Neural crest cell (in vitro differentiated cells): ENCODE results near the gene CHRDL2. TPM values are rescaled to one million over a fixed set of nuclear protein-coding genes. Genes with fewer than 3 reads are reported as not detected.
A peak's percentile ranks its signal among the peaks of the same experiment; 100 is the strongest.

ENCODE experiments used
- DNase-seq: peaks from one replicate; pipeline ENCODE4 v3.0.0; 2021; ENCODE audit warnings: low read depth, mixed read lengths, low spot score
- H3K27ac Mint-ChIP-seq: one replicate; pipeline ENCODE4 v1.8.0; 2021; ENCODE audit warnings: mild to moderate bottlenecking, mixed read lengths; ENCODE audit not compliant: unreplicated experiment
- H3K27me3 Mint-ChIP-seq: 2 replicates; pipeline ENCODE4 v1.8.0; 2021; ENCODE audit warnings: low read depth, mild to moderate bottlenecking, mixed read lengths
- H3K36me3 Mint-ChIP-seq: 2 replicates; pipeline ENCODE4 v1.8.0; 2021; ENCODE audit warnings: low read depth, mild to moderate bottlenecking, mixed read lengths
- H3K4me1 Mint-ChIP-seq: 2 replicates; pipeline ENCODE4 v1.8.0; 2021; ENCODE audit warnings: mixed read lengths
- H3K4me3 Mint-ChIP-seq: one replicate; pipeline ENCODE4 v1.8.0; 2021; ENCODE audit warnings: mild to moderate bottlenecking, mixed read lengths
- H3K9me3 Mint-ChIP-seq: 2 replicates; pipeline ENCODE4 v1.8.0; 2021; ENCODE audit warnings: mixed read lengths
- CTCF ChIP-seq: fragments of 200-600 bp; sonication (generic); conservative IDR thresholded peaks from 2 replicates; pipeline ENCODE4 v1.5.0; 2021; ENCODE audit warnings: antibody characterized with exemption, mild to moderate bottlenecking
- total RNA-seq: library from RNA; stranded (reverse); gene quantifications from 2 replicates; pipeline ENCODE4 v1.2.1, GENCODE V29; 2021

The CHRDL2 gene
- total RNA-seq, 1 donor from 2014 or later = 0.35 TPM

DNA sequence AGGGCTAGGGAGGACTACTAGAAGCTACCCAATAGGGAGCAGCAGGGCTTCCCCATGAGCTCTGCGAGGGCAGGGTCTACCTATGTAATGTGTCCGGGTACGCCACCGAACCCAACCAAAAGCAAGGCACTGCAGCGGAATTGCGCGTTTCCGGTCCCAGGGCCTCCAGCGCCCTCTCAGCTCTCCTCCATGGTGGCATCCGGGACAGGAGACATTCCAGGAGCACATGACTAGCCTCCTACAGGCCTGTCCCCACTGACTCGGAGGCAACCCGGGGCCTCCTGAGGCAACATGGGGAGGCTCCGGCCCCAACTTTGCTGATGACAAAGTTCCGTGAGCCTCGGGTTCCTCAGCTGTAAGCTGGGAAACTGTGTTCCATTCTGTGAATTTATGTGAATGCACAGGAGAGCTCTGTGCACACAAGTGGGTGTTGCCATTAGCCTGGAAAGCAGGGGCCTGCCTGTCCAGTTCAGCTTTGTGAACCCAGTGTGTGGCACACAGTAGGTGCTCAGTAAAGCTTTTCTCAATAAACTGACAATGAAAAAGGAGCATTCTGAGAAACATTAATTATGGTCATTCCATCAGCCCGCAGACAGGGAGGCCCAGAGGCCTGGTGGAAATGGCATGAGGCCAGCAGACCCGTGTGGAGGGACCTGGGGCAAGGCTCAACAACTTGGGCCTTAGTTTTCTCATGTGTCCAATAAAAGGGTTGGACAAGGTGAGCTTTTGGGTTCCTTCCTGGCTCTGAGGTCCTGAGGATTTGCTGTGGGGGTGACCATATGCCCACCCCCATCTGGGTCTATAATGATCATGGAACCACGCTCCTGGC lies 50.3 kb downstream of the CHRDL2 start:
- Mint-ChIP-seq H3K27ac (peak overlapping the region; percentile 60), H3K9me3 (no peaks in the 10 kb centered on the region), H3K4me1 (no peaks in the 10 kb centered on the region), H3K4me3 (no peak overlapping the region), H3K27me3 (no peaks in the 10 kb centered on the region), H3K36me3 (no peaks in the 10 kb centered on the region)
- TF ChIP-seq CTCF = no peak
- DNase-seq = no peak

DNA sequence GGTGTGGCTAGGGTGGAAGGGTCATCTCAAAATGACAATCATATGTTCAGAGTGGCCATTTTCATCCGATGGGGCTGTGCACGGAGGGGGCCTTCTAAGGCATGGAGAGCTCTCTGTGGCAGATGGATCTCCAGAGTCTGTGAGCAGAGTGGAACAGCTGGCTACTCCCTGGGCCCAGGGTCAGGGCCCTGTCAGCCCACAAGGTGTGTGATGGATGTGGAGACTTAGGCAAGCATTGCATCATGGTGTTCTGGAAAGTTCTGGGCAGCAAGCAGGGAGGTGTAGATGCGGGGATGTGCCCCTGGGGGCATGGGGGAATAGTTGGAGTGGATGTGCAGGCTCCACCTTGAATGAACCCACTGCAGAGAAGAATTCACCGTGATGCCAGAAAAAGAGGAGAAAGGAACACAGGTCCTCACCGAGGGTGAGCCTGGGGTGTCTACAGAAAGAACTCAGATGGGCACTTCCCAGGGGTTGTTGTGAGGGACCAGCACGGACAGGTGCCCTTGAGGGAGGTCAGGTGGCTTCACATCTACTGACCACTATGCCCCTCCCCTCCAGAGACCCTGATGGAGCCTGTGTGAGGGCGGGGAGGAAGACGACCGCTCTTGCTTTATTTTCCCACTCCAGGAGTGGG lies 51.1 kb downstream of the CHRDL2 start:
- TF ChIP-seq CTCF = no peak
- Mint-ChIP-seq H3K36me3 (no peaks in the 10 kb centered on the region), H3K4me1 (no peaks in the 10 kb centered on the region), H3K27me3 (no peaks in the 10 kb centered on the region), H3K27ac (peak overlapping the region; percentile 60), H3K4me3 (no peak overlapping the region), H3K9me3 (no peaks in the 10 kb centered on the region)
- no peak for DNase-seq

DNA sequence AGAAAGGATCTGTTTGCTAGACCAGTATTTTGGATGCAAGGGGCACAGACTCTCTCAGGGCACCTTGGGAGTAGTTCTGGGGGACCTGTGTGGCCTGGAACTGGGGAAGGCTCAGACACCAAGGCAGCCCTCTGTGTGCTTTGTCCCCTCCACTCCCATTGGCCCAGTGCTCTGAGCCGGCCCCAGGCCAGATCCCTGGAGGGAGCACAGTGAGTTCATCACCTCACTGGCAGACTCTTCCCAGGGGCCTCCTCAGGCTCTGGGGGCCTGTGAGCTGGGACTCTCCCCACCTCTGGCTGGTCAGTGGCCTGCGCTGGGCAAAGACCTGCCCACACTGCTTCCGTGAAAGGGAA lies 51.7 kb downstream of the CHRDL2 start:
- no peak for DNase-seq
- H3K27ac Mint-ChIP-seq = no peak overlapping the region

DNA sequence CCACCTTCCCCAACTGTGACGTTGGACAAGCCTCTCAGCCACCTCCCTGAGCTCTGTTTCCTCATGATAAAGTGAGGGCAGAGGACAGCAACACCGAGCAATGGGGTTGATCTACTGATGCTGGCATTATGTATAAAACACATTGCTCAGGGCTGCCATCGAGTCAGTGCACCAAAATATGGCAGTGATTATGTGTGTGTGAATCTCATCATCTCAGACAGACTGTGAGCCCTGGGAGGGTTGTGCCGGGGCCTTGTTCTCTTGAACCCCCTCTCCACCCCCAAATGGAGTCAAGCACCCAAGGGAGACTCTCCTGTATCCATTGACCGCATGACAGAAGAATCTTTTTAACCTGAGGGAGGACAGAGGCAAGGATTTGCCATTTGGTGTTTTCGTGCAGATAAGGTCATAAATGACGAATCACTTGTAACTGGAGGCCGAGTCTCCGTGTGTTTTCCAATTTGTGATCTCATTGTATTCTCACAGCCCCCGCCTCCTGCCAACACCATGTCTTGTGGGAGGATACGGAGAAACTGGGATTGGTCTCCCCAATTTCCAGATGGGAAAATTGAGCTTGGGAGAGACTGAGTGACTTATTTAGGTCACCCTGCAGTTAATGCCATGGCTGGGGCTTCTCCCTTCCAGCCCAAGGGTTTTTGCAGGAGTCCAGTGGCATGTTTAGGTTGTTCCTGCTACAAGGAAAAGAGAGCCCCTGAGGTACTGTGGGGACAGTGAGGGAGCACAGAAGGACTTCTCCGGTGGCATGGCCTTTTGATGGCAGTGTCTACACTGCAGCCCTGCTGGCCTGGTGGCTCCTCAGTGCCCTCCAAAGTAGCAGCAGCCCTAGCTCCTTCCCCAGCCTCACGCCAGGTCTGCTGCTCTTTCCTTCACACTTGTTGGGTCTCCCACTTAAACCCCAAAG lies 52.4 kb downstream of the CHRDL2 start:
- H3K36me3 Mint-ChIP-seq = peaks cover 3% of the 10 kb centered on the region
- TF ChIP-seq CTCF = no peak

More for the DNA sequence above, 51.7 kb downstream of the CHRDL2 start:
- no peaks in the 10 kb centered on the region for H3K9me3 Mint-ChIP-seq
- H3K4me3 Mint-ChIP-seq = no peak overlapping the region
- TF ChIP-seq CTCF = no peak
- no peaks in the 10 kb centered on the region for H3K27me3 Mint-ChIP-seq
- H3K4me1 Mint-ChIP-seq = no peaks in the 10 kb centered on the region
- peaks cover 2% of the 10 kb centered on the region for H3K36me3 Mint-ChIP-seq

GRCh38 chr11:74678041-74678440 lies 53.2 kb downstream of the CHRDL2 start:
- Mint-ChIP-seq H3K36me3 (peaks cover 4% of the 10 kb centered on the region), H3K4me3 (no peak overlapping the region), H3K27me3 (no peaks in the 10 kb centered on the region), H3K4me1 (no peaks in the 10 kb centered on the region), H3K9me3 (no peaks in the 10 kb centered on the region), H3K27ac (no peak overlapping the region)
- no peak for DNase-seq
- no peak for TF ChIP-seq CTCF

More for the DNA sequence above, 52.4 kb downstream of the CHRDL2 start:
- no peak overlapping the region for H3K4me3 Mint-ChIP-seq
- no peaks in the 10 kb centered on the region for H3K4me1 Mint-ChIP-seq
- no peaks in the 10 kb centered on the region for H3K27me3 Mint-ChIP-seq
- no peak overlapping the region for H3K27ac Mint-ChIP-seq
- no peaks in the 10 kb centered on the region for H3K9me3 Mint-ChIP-seq
- DNase-seq = no peak
